C4-2B (cell line): ENCODE measurements around the gene FOSB.

ENCODE experiments used
- ZFX ChIP-seq: fragments of 450-650 bp; IDR thresholded peaks from 2 replicates; pipeline ENCODE4 v1.6.1; 2017
- TF ChIP-seq, protein P1 (sequence below): fragments of 450-650 bp; conservative IDR thresholded peaks from 2 replicates; pipeline ENCODE4 v1.5.1; 2017; ENCODE audit warnings: mild to moderate bottlenecking

DNA sequence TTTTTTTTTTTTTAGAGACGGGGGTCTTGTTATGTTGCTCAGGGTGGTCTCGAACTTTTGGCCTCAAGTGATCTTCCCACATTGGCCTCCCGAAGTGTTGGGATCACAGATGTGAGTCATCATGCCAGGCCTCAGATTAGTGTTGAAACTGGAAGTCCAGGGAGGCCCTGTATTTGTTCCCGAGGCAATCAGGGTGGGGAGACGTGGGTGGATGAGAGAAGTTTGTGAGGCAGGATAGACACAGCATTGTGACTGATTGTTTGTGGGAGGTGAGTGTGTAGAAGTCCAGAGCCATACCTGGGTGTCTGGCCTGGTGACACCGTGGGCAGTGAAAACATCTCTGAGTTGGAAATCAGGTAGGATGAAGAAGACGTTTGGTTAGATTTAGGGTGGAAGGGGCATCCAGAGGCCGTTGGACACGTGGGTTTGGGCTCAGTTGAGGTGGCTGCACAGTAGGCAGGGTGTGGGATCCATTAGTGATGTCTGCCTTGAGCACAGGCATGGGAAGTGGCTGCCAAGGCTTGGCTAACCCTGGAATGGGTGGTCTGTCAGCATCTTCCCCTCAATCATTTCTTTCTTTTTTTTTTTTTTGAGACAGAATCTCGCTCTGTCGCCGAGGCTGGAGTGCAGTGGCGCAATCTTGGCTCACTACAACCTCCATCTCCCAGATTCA is 16.6 kb downstream of the FOSB start:
- TF ChIP-seq, protein P1, sequence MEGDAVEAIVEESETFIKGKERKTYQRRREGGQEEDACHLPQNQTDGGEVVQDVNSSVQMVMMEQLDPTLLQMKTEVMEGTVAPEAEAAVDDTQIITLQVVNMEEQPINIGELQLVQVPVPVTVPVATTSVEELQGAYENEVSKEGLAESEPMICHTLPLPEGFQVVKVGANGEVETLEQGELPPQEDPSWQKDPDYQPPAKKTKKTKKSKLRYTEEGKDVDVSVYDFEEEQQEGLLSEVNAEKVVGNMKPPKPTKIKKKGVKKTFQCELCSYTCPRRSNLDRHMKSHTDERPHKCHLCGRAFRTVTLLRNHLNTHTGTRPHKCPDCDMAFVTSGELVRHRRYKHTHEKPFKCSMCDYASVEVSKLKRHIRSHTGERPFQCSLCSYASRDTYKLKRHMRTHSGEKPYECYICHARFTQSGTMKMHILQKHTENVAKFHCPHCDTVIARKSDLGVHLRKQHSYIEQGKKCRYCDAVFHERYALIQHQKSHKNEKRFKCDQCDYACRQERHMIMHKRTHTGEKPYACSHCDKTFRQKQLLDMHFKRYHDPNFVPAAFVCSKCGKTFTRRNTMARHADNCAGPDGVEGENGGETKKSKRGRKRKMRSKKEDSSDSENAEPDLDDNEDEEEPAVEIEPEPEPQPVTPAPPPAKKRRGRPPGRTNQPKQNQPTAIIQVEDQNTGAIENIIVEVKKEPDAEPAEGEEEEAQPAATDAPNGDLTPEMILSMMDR, result no peak
- TF ChIP-seq ZFX, result no peak
